Esophagus muscularis mucosa (tissue), 4 donors: ENCODE results near the gene LYRM1. TPM values are rescaled to one million over a fixed set of nuclear protein-coding genes. Genes with fewer than 3 reads are reported as not detected.
"Not testable (repeated sequence)": the region's sequence is repeated elsewhere in the genome, so short reads cannot be mapped to it uniquely, and the experiment has no call there.

ENCODE experiments used
- DNase-seq: peaks from one replicate; pipeline ENCODE4 v3.0.0-alpha.2; 2017; ENCODE audit errors: extremely low spot score
- H3K27ac ChIP-seq, 4 donors: fragments of 200-600 bp; sonication (generic); replicated peaks in 1 of 4; 1 replicate in 3 of 4; 2 replicates in 1 of 4; pipeline ENCODE4 v1.5.1; 2016 to 2019; ENCODE audit warnings: mild to moderate bottlenecking in 1 of 4
- H3K27me3 ChIP-seq, 4 donors: fragments of 200-600 bp; sonication (generic); one replicate each; pipeline versions ENCODE4 v1.5.1 to v1.6.0; 2016 to 2019
- H3K36me3 ChIP-seq, 4 donors: fragments of 200-600 bp; sonication (generic); one replicate each; pipeline ENCODE4 v1.5.1; 2016 to 2019
- H3K4me1 ChIP-seq, 4 donors: fragments of 200-600 bp; sonication (generic); one replicate each; pipeline ENCODE4 v1.5.1; 2016 to 2019
- H3K4me3 ChIP-seq, 4 donors: fragments of 200-600 bp; sonication (generic); 1 replicate in 2 of 4; 2 replicates in 2 of 4; pipeline ENCODE4 v1.5.1; 2016 to 2019; ENCODE audit warnings: mild to moderate bottlenecking in 4 of 4, moderate library complexity in 1 of 4
- H3K9me3 ChIP-seq, 4 donors: fragments of 200-600 bp; sonication (generic); 1 replicate in 3 of 4; 2 replicates in 1 of 4; pipeline ENCODE4 v1.5.1; 2016 to 2019
- EP300 ChIP-seq: sonication (generic); formaldehyde crosslinking; IDR thresholded peaks from one replicate; pipeline ENCODE4 v1.6.1; 2017; ENCODE audit warnings: antibody characterized with exemption
- POLR2A ChIP-seq: fragments of 450-650 bp; IDR thresholded peaks from one replicate; pipeline ENCODE4 v1.6.1; 2017; ENCODE audit warnings: antibody characterized with exemption, moderate library complexity, mild to moderate bottlenecking, low read depth
- POLR2AphosphoS5 ChIP-seq, 2 donors: sonication (generic); formaldehyde crosslinking; IDR thresholded peaks; one replicate each; pipeline ENCODE4 v1.6.1; 2017; ENCODE audit warnings: antibody characterized with exemption in 2 of 2
- WGBS: methylation state at CpG from one replicate; pipeline ENCODE4 v1.1.5; 2018; 5-methylcytosine and 5-hydroxymethylcytosine counted together
- intact Hi-C: fragments of 100-400 bp; cut with DNase I; formaldehyde crosslinking; loops from one replicate; pipeline ENCODE4 v1.15.1; 2023
- total RNA-seq, 4 donors: library from RNA; depleted of rRNA; stranded (reverse); fragments of >200 nt; gene quantifications; one replicate each; pipeline versions ENCODE4 v1.1.0 to v1.2.1, GENCODE V29; 2016
- TF ChIP-seq, protein P1 (sequence below), 3 experiments: fragments of 200-600 bp in 2 of 3; fragments of 450-650 bp in 1 of 3; sonication (generic) in 2 of 3; IDR thresholded peaks; one replicate each; pipeline ENCODE4 v1.5.1; 2017 to 2019; ENCODE audit warnings: antibody characterized with exemption in 3 of 3, mild to moderate bottlenecking in 2 of 3, moderate library complexity in 1 of 3

LYRM1 gene
- total RNA-seq, 4 donors from 2014 or later, result 38.9 to 69.2 (median 46.4) TPM

DNA sequence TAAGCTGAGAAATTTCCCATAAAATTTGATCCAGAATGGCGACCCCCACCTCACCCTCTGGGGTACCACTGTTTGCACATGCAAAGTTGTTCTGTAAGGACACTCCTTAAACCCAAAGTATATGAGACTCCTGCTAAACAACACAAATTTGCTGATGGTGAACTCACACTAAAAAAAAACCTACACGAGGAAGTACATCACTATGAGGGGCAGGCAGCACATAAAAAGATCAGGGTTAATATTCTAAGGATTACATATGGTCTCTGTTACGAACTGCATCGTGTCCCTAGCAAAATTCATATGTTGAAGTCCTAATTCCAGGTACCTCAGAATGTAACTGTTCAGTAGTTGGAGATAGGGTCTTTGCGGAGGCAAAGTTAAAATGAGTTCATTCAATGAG lies 60.3 kb downstream of the LYRM1 start:
- intact Hi-C loops, result no loop called here
- no peaks in the 10 kb centered on the region for H3K4me1 ChIP-seq
- no peak overlapping the region for H3K4me3 ChIP-seq
- no peak overlapping the region for H3K27ac ChIP-seq
- H3K36me3 ChIP-seq, result no peaks in the 10 kb centered on the region
- WGBS, result 69% methylated on average over 5 of the region's 5 CpGs
- H3K9me3 ChIP-seq, result no peaks in the 10 kb centered on the region
- no peak for DNase-seq
- no peaks in the 10 kb centered on the region for H3K27me3 ChIP-seq
- TF ChIP-seq POLR2AphosphoS5 (IDR thresholded peaks at IDR 0.05) (no peak), POLR2A (no peak), EP300 (no peak)
- TF ChIP-seq, protein P1, sequence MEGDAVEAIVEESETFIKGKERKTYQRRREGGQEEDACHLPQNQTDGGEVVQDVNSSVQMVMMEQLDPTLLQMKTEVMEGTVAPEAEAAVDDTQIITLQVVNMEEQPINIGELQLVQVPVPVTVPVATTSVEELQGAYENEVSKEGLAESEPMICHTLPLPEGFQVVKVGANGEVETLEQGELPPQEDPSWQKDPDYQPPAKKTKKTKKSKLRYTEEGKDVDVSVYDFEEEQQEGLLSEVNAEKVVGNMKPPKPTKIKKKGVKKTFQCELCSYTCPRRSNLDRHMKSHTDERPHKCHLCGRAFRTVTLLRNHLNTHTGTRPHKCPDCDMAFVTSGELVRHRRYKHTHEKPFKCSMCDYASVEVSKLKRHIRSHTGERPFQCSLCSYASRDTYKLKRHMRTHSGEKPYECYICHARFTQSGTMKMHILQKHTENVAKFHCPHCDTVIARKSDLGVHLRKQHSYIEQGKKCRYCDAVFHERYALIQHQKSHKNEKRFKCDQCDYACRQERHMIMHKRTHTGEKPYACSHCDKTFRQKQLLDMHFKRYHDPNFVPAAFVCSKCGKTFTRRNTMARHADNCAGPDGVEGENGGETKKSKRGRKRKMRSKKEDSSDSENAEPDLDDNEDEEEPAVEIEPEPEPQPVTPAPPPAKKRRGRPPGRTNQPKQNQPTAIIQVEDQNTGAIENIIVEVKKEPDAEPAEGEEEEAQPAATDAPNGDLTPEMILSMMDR (IDR thresholded peaks at IDR 0.05), result no peak

DNA sequence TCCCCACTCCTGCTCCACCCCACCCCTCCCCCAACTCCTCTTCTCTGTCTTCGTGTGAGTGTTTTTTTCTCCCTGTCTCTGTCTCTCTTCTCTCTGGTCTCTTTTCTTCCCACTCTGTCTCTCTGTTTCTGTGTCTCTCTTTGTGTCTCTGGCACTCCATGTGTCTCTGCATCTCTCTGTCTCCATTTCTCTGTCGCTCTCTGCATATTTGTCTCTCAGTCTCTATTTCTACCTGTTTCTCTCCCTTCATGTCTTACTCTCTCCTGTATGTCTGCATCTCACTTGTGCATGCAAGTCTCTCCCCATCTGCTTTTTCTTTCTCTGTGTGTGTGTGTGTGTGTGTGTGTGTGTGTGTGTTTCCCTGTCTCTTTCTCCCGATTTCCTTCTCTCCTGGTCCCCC lies 68.2 kb downstream of the LYRM1 start:
- 52% methylated on average over 3 of the region's 3 CpGs for WGBS
- DNase-seq, result no peak
- TF ChIP-seq POLR2A (no peak), EP300 (no peak)

DNA sequence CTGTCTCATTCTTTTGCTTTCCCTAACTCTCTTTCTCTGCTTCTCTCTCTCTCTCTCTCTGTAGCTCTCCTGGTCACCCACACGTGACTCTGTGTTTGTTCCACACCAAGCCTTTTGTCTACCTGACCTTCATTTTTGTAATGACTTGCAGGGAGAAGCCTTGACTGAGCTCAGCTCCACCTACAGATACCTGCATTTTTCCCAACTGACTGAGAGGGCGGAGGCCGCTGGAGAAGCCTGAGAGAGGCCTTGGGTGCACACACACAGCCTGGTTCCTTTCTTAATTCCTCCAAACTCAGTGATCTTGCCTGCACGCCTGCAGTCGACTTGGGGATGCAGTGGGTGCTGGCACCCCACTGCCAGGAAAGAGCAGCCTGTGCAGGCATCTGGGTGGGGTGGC lies 68.8 kb downstream of the LYRM1 start:
- no peak for TF ChIP-seq POLR2A
- no peak for TF ChIP-seq POLR2AphosphoS5 (IDR thresholded peaks at IDR 0.05)
- no peak for TF ChIP-seq EP300
- TF ChIP-seq, protein P1 (IDR thresholded peaks at IDR 0.05), result no peak
- no peaks in the 10 kb centered on the region for H3K4me1 ChIP-seq
- H3K9me3 ChIP-seq, result no peaks in the 10 kb centered on the region
- no peak overlapping the region for H3K27ac ChIP-seq
- no peak overlapping the region for H3K4me3 ChIP-seq
- H3K27me3 ChIP-seq, result no peaks in the 10 kb centered on the region
- H3K36me3 ChIP-seq, result no peaks in the 10 kb centered on the region
- DNase-seq, result no peak
- WGBS, result 85% methylated on average over 5 of the region's 5 CpGs
- intact Hi-C loops, result no loop called here

More for the DNA sequence above, 68.2 kb downstream of the LYRM1 start:
- Histone ChIP-seq H3K36me3 (no peaks in the 10 kb centered on the region), H3K27me3 (no peaks in the 10 kb centered on the region), H3K9me3 (no peaks in the 10 kb centered on the region), H3K4me1 (no peaks in the 10 kb centered on the region), H3K27ac (no peak overlapping the region), H3K4me3 (no peak overlapping the region)
- intact Hi-C loops, result no loop called here

DNA sequence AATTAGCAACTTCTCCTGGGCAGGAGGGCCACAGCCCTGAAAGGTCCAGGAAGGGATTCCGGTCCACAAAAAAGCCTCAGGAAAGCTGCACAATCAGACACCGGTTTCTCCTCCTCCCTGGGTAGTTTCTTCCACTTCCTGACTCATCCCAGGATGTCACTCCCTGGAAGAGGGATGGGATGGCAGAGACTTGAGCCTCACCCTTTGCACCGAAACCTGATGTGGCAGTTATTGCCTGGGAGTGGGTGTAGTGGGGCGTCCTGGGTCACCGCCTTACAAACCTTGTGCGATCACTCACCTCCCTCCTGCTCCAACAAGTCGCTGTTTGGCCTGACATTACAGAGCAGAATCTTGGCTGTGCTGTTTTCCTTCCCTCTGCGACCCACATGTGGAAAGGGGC lies 70.8 kb downstream of the LYRM1 start:
- TF ChIP-seq, protein P1 (IDR thresholded peaks at IDR 0.05), result no peak
- TF ChIP-seq EP300 (no peak), POLR2AphosphoS5 (IDR thresholded peaks at IDR 0.05) (no peak)

DNA sequence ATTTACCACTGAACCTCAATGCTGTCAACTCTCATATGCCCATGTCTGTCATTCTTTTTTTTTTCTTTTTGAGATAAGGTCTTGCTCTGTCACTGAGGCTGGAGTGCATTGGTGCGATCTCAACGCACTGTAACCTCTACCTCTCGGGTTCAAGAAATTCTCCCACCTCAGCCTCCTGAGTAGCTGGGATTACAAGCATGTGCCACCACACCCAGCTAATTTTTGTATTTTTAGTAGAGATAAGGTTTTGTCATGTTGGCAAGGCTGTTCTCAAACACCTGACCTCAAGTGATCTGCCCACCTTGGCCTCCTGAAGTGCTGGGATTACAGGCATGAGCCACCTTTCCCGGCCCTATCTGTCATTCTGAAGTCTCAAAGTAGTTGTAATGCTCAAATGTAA lies 72.6 kb downstream of the LYRM1 start:
- WGBS, result 90% methylated on average over 4 of the region's 4 CpGs
- H3K9me3 ChIP-seq, H3K27ac ChIP-seq, H3K4me3 ChIP-seq, H3K4me1 ChIP-seq, DNase-seq, H3K27me3 ChIP-seq, H3K36me3 ChIP-seq, intact Hi-C loops: not testable (repeated sequence)

More for the DNA sequence above, 70.8 kb downstream of the LYRM1 start:
- WGBS, result 79% methylated on average over 8 of the region's 8 CpGs
- no peaks in the 10 kb centered on the region for H3K27me3 ChIP-seq
- H3K4me1 ChIP-seq, result no peaks in the 10 kb centered on the region
- no peak overlapping the region for H3K4me3 ChIP-seq
- no peaks in the 10 kb centered on the region for H3K9me3 ChIP-seq
- H3K36me3 ChIP-seq, result no peaks in the 10 kb centered on the region
- H3K27ac ChIP-seq, result no peak overlapping the region
- DNase-seq, result no peak
- intact Hi-C loops, result no loop called here

Other genes starting within 250 kb of the LYRM1 start
- under 1 TPM; 0.50 to 0.83 (median 0.65) TPM for gene ACSM1, start 203.1 kb upstream of the LYRM1 start, total RNA-seq
- 100 to 1,000 TPM in 1 of 4 donors, 10 to 100 TPM in 3; 54.0 to 102 (median 84.0) TPM for gene THUMPD1, start 159.0 kb upstream of the LYRM1 start, total RNA-seq
- gene ACSM3, start 136.8 kb upstream of the LYRM1 start, total RNA-seq, result 10 to 100 TPM in 1 of 4 donors, 1 to 10 TPM in 3; 4.3 to 11.0 (median 5.9) TPM
- 10 to 100 TPM in 3 of 4 donors, 1 to 10 TPM in 1; 8.3 to 21.2 (median 13.6) TPM for gene ERI2, start 94.3 kb upstream of the LYRM1 start, total RNA-seq
- gene REXO5, start 94.2 kb upstream of the LYRM1 start, total RNA-seq, result 1 to 10 TPM; 2.0 to 4.9 (median 2.7) TPM
- 10 to 100 TPM; 18.3 to 37.4 (median 27.8) TPM for gene DCUN1D3, start 413 bp upstream of the LYRM1 start, total RNA-seq